ENCODE measurements around the gene MPHOSPH6. TPM values are rescaled to one million over a fixed set of nuclear protein-coding genes. Genes with fewer than 3 reads are reported as not detected.
A peak's percentile ranks its signal among the peaks of the same experiment; 100 is the strongest.

Gene MPHOSPH6
- total RNA-seq, 1 donor from 2014 or later, result 46.4 TPM

GRCh38 chr16:82187829-82188228 is 17.8 kb upstream of the MPHOSPH6 start:
- Mint-ChIP-seq H3K36me3 (ENCODE audit: low read depth) (peaks cover 3% of the 10 kb centered on the region), H3K27ac (peak overlapping the region; percentile 46), H3K4me1 (ENCODE audit: low read depth) (peaks cover 24% of the 10 kb centered on the region), H3K4me3 (ENCODE audit: low read depth) (no peak overlapping the region), H3K9me3 (no peaks in the 10 kb centered on the region), H3K27me3 (ENCODE audit: low read depth) (peaks cover 21% of the 10 kb centered on the region)
- no peak for DNase-seq (ENCODE audit: low spot score)
- intact Hi-C loops (cut with micrococcal nuclease), result no loop called here

GRCh38 chr16:82185012-82185411 is 15.0 kb upstream of the MPHOSPH6 start:
- no peak overlapping the region for H3K4me3 Mint-ChIP-seq (ENCODE audit: low read depth)
- peaks cover 16% of the 10 kb centered on the region for H3K4me1 Mint-ChIP-seq (ENCODE audit: low read depth)
- intact Hi-C loops (cut with micrococcal nuclease), result no loop called here
- H3K36me3 Mint-ChIP-seq (ENCODE audit: low read depth), result no peaks in the 10 kb centered on the region
- H3K27ac Mint-ChIP-seq, result no peak overlapping the region
- H3K9me3 Mint-ChIP-seq, result no peaks in the 10 kb centered on the region
- peaks cover 30% of the 10 kb centered on the region for H3K27me3 Mint-ChIP-seq (ENCODE audit: low read depth)
- no peak for DNase-seq (ENCODE audit: low spot score)

- intact Hi-C loops (cut with micrococcal nuclease), result no loop called here
- H3K4me1 Mint-ChIP-seq (ENCODE audit: low read depth), result peaks cover 16% of the 10 kb centered on the region
- H3K9me3 Mint-ChIP-seq, result no peaks in the 10 kb centered on the region
- peaks cover 31% of the 10 kb centered on the region for H3K27me3 Mint-ChIP-seq (ENCODE audit: low read depth)
- DNase-seq (ENCODE audit: low spot score), result no peak
- no peak overlapping the region for H3K27ac Mint-ChIP-seq
- H3K4me3 Mint-ChIP-seq (ENCODE audit: low read depth), result no peak overlapping the region
- H3K36me3 Mint-ChIP-seq (ENCODE audit: low read depth), result no peaks in the 10 kb centered on the region
Measured at GRCh38 chr16:82184213-82184612, 14.2 kb upstream of the MPHOSPH6 start.

GRCh38 chr16:82183004-82183397 is 13.0 kb upstream of the MPHOSPH6 start:
- no peak overlapping the region for H3K4me3 Mint-ChIP-seq (ENCODE audit: low read depth)
- peaks cover 35% of the 10 kb centered on the region for H3K27me3 Mint-ChIP-seq (ENCODE audit: low read depth)
- no peaks in the 10 kb centered on the region for H3K36me3 Mint-ChIP-seq (ENCODE audit: low read depth)
- no peaks in the 10 kb centered on the region for H3K9me3 Mint-ChIP-seq
- intact Hi-C loops (cut with micrococcal nuclease), result no loop called here
- no peak overlapping the region for H3K27ac Mint-ChIP-seq
- no peak for DNase-seq (ENCODE audit: low spot score)
- peaks cover 13% of the 10 kb centered on the region for H3K4me1 Mint-ChIP-seq (ENCODE audit: low read depth)

- Mint-ChIP-seq H3K27me3 (ENCODE audit: low read depth) (peaks cover 38% of the 10 kb centered on the region), H3K36me3 (ENCODE audit: low read depth) (no peaks in the 10 kb centered on the region), H3K4me1 (ENCODE audit: low read depth) (peaks cover 7% of the 10 kb centered on the region), H3K9me3 (no peaks in the 10 kb centered on the region), H3K4me3 (ENCODE audit: low read depth) (no peak overlapping the region), H3K27ac (no peak overlapping the region)
- DNase-seq (ENCODE audit: low spot score), result no peak
- intact Hi-C loops (cut with micrococcal nuclease), result no loop called here
Measured at GRCh38 chr16:82182266-82183003, 12.4 kb upstream of the MPHOSPH6 start.

GRCh38 chr16:82181461-82182185 is 11.6 kb upstream of the MPHOSPH6 start:
- no peak overlapping the region for H3K4me3 Mint-ChIP-seq (ENCODE audit: low read depth)
- DNase-seq (ENCODE audit: low spot score), result no peak
- H3K4me1 Mint-ChIP-seq (ENCODE audit: low read depth), result no peaks in the 10 kb centered on the region
- H3K27me3 Mint-ChIP-seq (ENCODE audit: low read depth), result peaks cover 44% of the 10 kb centered on the region
- H3K27ac Mint-ChIP-seq, result no peak overlapping the region
- H3K36me3 Mint-ChIP-seq (ENCODE audit: low read depth), result no peaks in the 10 kb centered on the region
- H3K9me3 Mint-ChIP-seq, result no peaks in the 10 kb centered on the region
- intact Hi-C loops (cut with micrococcal nuclease), result no loop called here

GRCh38 chr16:82178352-82178751 is 8.3 kb upstream of the MPHOSPH6 start:
- Mint-ChIP-seq H3K36me3 (ENCODE audit: low read depth) (no peaks in the 10 kb centered on the region), H3K9me3 (no peaks in the 10 kb centered on the region), H3K27me3 (ENCODE audit: low read depth) (peaks cover 57% of the 10 kb centered on the region), H3K4me1 (ENCODE audit: low read depth) (no peaks in the 10 kb centered on the region), H3K27ac (no peak overlapping the region), H3K4me3 (ENCODE audit: low read depth) (no peak overlapping the region)
- DNase-seq (ENCODE audit: low spot score), result no peak
- intact Hi-C loops (cut with micrococcal nuclease), result no loop called here

- H3K36me3 Mint-ChIP-seq (ENCODE audit: low read depth), result no peaks in the 10 kb centered on the region
- intact Hi-C loops (cut with micrococcal nuclease), result no loop called here
- DNase-seq (ENCODE audit: low spot score), result no peak
- no peak overlapping the region for H3K4me3 Mint-ChIP-seq (ENCODE audit: low read depth)
- H3K27ac Mint-ChIP-seq, result no peak overlapping the region
- H3K4me1 Mint-ChIP-seq (ENCODE audit: low read depth), result no peaks in the 10 kb centered on the region
- no peaks in the 10 kb centered on the region for H3K9me3 Mint-ChIP-seq
- peaks cover 59% of the 10 kb centered on the region for H3K27me3 Mint-ChIP-seq (ENCODE audit: low read depth)
Measured at GRCh38 chr16:82177555-82177954, 7.5 kb upstream of the MPHOSPH6 start.

GRCh38 chr16:82176204-82176603 is 6.2 kb upstream of the MPHOSPH6 start:
- H3K27me3 Mint-ChIP-seq (ENCODE audit: low read depth), result peaks cover 66% of the 10 kb centered on the region
- H3K36me3 Mint-ChIP-seq (ENCODE audit: low read depth), result no peaks in the 10 kb centered on the region
- no peak overlapping the region for H3K4me3 Mint-ChIP-seq (ENCODE audit: low read depth)
- intact Hi-C loops (cut with micrococcal nuclease), result no loop called here
- no peaks in the 10 kb centered on the region for H3K4me1 Mint-ChIP-seq (ENCODE audit: low read depth)
- no peak overlapping the region for H3K27ac Mint-ChIP-seq
- H3K9me3 Mint-ChIP-seq, result no peaks in the 10 kb centered on the region
- no peak for DNase-seq (ENCODE audit: low spot score)

- no peak for DNase-seq (ENCODE audit: low spot score)
- no peaks in the 10 kb centered on the region for H3K36me3 Mint-ChIP-seq (ENCODE audit: low read depth)
- H3K27me3 Mint-ChIP-seq (ENCODE audit: low read depth), result peaks cover 69% of the 10 kb centered on the region
- no peaks in the 10 kb centered on the region for H3K9me3 Mint-ChIP-seq
- no peaks in the 10 kb centered on the region for H3K4me1 Mint-ChIP-seq (ENCODE audit: low read depth)
- H3K27ac Mint-ChIP-seq, result no peak overlapping the region
- H3K4me3 Mint-ChIP-seq (ENCODE audit: low read depth), result no peak overlapping the region
- intact Hi-C loops (cut with micrococcal nuclease), result no loop called here
Measured at GRCh38 chr16:82175627-82176026, 5.6 kb upstream of the MPHOSPH6 start.

GRCh38 chr16:82167670-82168069 is 2.4 kb downstream of the MPHOSPH6 start:
- Mint-ChIP-seq H3K27me3 (ENCODE audit: low read depth) (peaks cover 18% of the 10 kb centered on the region), H3K4me3 (ENCODE audit: low read depth) (no peak overlapping the region), H3K36me3 (ENCODE audit: low read depth) (peaks cover 67% of the 10 kb centered on the region), H3K9me3 (peaks cover 20% of the 10 kb centered on the region), H3K4me1 (ENCODE audit: low read depth) (peaks cover 23% of the 10 kb centered on the region), H3K27ac (no peak overlapping the region)
- no peak for DNase-seq (ENCODE audit: low spot score)
- intact Hi-C loops (cut with micrococcal nuclease), result no loop called here

GRCh38 chr16:82160226-82160625 is 9.8 kb downstream of the MPHOSPH6 start:
- no peak for DNase-seq (ENCODE audit: low spot score)
- H3K36me3 Mint-ChIP-seq (ENCODE audit: low read depth), result peaks cover 77% of the 10 kb centered on the region
- no peaks in the 10 kb centered on the region for H3K27me3 Mint-ChIP-seq (ENCODE audit: low read depth)
- no peak overlapping the region for H3K27ac Mint-ChIP-seq
- peaks cover 1% of the 10 kb centered on the region for H3K9me3 Mint-ChIP-seq
- intact Hi-C loops (cut with micrococcal nuclease), result no loop called here
- no peak overlapping the region for H3K4me3 Mint-ChIP-seq (ENCODE audit: low read depth)
- H3K4me1 Mint-ChIP-seq (ENCODE audit: low read depth), result peaks cover 23% of the 10 kb centered on the region

- peaks cover 5% of the 10 kb centered on the region for H3K9me3 Mint-ChIP-seq
- no peak for DNase-seq (ENCODE audit: low spot score)
- H3K36me3 Mint-ChIP-seq (ENCODE audit: low read depth), result peaks cover 78% of the 10 kb centered on the region
- no peak overlapping the region for H3K27ac Mint-ChIP-seq
- peaks cover 23% of the 10 kb centered on the region for H3K4me1 Mint-ChIP-seq (ENCODE audit: low read depth)
- intact Hi-C loops (cut with micrococcal nuclease), result no loop called here
- no peaks in the 10 kb centered on the region for H3K27me3 Mint-ChIP-seq (ENCODE audit: low read depth)
- H3K4me3 Mint-ChIP-seq (ENCODE audit: low read depth), result no peak overlapping the region
Measured at GRCh38 chr16:82157836-82158235, 12.2 kb downstream of the MPHOSPH6 start.

Measured in activated T-helper 2 cell treated with anti-CD3 and anti-CD28 coated beads, Interferon-gamma antibody, Interleukin-2, Interleukin-4, amounts not matched to agents 10 μg/mL and 5 μg/mL and 100 μg/mL, durations not matched to agents 14 hours and 24 hours and 36 hours (primary cell).